Measurements from ENCODE around the gene KLF6.

The KLF6 gene

DNA sequence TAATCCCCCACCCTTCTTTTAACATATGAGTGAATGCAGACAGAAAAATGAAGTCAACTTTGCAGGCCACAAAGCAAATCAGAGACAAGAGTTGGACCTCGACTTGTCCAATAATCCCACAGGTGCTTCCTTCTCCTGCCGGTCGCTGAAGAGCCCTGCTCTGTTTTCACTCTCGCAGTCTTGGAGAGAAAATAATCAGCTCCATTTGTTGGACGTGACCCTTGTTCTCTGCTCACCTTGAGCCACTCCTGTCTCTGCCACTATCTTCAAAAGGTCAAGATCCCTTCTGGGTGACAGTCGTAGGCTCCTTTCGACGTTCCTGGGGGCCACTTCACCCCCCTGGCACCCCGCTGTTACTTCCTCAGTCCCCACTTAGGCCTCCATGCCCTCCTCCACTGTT, 2.8 kb upstream of the KLF6 start:
- no peak for DNase-seq (ENCODE audit: low spot score)

DNA sequence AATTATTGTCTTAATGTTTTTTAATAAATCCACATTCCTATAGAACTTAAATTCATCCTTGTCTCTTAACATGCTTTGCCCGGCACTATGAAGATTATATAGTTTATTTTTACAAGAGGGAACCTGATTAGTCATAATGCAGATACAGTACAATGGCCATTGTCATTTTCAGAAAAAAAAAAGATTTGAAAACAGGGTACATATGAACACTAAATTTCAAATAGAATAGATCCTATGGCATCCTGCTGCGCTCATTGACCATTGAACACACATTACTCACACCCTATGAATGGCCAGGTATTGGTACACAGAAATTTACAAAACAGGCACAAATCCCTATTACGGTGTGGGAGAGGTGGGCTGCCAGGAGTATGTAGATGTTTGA, 2.0 kb upstream of the KLF6 start:
- no peak for DNase-seq (ENCODE audit: low spot score)

DNA sequence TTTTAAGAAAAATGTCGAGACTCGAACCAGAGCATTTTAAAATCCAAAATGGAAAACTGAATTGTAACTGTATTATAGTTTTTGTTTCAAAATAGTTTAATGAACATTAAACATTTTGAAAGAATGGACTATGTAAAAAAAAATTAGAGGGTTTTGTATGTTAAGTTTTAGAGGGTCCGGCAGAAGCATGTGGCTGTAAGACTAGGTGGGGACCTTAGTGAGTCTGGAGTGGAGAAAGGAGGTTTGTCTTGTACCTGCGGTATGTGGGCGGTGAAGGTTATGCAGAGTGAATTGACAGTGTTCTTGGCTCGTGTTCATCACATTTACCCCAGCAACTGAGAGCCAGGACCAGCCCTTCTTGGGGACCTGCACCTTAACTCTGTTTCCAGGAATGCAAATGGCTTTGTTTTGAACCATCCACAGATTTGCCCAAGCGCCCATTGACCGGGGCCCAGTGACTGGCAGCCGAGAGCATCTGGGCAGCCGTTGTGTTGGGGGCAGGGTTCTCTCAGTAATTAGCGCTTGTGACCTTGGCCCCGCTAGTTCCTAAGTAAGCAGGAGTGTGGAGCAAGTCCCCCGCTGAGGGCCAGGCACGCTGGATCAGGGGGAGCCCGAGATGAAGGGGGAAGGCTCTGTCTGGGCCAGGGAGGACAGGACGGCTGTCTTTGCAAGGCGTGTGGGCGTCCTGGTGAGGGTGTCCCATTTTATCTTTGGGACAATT, 1.4 kb upstream of the KLF6 start:
- DNase-seq (ENCODE audit: low spot score): no peak

DNA sequence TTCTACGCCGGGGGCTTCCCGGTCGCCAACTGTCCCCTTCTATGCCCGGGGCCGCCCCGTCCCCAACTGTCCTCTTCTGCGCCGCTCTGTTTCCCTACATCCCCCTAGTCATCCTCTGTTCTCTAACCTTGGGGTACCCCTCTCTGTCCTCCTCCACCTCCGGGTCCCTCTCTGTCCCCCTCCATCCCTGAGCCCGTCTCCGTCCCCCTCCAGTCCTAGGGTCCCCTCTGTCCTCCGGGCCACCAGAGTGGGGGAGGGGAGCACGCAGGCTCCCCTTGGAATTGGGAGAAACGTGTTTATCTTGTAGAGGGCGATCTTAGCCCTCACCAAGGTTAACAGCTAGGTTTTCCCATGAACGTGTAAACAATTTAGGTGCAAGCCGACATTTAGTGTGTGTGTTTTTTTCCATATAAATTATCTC, 852 bp upstream of the KLF6 start:
- DNase-seq (ENCODE audit: low spot score): no peak

DNA sequence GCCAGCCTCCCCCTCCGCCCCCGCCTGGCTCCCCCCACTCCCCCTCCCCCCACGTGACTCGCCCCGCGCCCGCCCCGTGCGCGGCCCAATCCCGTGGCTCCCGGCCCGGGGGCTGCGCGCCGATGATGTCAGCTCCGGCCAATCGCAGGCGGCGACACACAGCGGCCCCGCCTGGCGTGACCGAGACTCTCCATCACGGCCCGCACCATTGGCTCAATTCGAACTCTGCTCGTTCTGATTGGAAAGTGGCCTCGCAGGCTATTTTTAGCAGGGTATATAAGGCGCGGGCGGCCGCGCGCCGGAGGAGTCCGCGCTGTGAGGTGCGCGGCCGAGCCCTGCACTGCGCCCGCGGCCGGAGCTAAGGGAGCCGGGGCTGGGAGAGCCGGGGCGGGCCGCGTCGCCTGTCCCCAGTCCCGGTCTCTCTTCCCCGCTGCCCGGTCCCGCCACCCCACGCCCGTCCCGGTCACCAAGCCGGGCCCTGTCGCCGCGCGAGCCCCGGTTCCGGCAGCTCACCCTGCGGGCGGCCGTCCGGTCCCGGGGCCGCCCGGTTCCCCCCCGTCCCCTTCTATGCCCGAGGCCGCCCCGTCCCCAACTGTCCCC, 342 bp upstream of the KLF6 start:
- peak; percentile 100 for DNase-seq (ENCODE audit: low spot score)

DNA sequence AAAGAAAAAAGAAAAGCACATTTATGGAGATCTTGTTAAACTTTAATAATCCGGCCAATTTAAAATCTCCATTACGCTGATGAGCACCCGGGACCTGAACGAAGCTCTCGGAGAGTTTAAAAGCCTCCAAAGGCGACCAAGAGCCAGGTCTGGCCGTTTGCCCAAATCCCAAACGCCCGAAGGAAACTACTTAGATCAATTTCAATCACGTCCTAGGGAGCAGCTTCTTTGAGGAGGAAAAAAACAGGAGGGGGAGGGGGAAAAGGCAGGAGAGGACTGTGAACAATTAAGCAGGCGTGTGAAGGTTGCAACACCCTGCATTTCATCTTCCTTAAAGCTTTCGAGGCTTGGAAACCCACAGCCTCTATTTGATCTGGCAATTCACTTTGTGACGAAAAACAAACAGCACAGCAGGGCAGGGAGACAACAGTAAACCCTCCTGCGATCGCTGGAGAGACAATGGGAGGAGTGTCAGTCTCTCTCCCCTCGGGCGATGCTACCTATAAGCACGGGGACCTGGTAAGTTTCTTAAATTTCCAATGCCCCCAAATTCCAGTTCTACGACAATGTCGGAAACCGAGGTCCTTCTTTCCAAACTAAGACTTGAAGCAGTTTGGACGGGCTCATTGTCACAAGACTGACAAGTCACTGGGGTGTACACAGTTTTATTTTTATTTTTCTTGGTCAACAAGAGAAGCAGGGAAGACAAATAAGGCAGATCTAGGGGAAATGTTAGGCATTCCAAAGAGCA, 1.2 kb downstream of the KLF6 start:
- DNase-seq (ENCODE audit: low spot score): no peak

DNA sequence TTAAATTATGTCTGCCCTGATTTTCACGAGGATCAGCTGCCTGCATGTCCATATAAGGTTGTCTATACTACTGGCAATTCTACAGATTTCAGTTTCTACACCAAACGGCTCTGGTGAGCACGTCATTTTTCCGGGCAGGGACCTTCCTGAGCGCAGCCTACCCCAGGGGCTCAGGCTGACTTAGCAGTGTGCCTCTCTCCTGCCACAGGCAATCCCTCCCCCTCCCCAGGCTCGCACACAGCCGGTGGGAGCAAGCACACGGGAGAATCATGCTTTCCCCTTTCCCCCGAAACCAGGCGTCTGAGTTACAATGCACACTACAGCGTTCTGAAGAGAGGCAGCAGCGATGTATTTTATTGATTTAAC, 1.7 kb downstream of the KLF6 start:
- peak; percentile 85 for DNase-seq (ENCODE audit: low spot score)

DNA sequence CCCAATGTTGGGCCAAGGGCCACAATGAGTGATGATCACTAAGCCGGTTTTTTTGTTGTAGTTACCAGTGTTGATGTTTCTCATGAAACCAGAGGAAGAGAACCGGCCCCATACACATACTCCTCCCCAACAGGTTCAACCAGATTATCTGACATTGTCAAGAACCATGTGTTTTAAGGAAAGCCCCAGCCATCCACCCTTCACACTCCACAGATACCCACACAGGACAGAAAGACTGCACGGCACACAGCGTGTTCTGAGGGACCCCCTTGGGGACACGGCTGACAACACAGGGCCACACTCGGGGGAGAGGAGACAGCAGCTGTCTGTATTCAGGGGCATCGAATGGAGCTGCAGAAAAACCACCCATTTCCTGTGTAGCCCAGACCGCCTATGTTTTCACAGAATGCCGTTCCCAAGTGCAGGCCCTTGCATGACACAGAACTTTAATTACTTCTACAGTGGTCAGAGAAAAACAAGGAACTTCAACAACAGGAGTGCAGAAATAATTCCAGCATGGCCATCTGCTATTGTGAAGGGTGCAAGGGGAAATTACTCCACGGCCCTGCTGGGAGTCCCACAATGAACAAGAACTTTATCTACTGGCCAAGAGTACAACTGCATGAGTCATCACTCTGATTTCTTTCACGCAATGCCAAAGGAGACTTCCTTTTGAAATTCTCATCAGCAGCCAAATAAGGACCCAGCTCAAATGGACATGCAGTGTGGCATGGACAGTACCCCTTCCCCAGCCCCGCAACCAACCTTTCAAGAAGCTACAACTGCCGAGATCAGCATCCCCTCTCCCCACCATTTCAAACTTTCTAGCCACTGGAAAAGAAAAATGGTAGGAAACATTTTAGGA, 2.3 kb downstream of the KLF6 start:
- DNase-seq (ENCODE audit: low spot score): peak; percentile 77

DNA sequence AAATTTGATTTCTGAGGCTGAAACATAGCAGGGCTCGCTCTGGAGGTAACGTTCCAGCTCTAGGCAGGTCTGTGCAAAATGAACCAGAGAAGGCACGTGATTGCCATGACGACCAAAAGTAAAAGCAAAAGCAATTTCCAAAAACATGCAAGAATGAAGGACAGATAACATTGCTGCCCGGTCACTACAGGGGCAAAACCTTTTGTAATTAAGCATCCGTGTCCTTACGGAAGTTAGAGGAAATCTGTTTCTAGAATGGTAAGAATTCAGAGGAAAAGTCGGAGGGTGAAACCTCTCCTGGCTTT, 2.9 kb downstream of the KLF6 start:
- no peak for DNase-seq (ENCODE audit: low spot score)

DNA sequence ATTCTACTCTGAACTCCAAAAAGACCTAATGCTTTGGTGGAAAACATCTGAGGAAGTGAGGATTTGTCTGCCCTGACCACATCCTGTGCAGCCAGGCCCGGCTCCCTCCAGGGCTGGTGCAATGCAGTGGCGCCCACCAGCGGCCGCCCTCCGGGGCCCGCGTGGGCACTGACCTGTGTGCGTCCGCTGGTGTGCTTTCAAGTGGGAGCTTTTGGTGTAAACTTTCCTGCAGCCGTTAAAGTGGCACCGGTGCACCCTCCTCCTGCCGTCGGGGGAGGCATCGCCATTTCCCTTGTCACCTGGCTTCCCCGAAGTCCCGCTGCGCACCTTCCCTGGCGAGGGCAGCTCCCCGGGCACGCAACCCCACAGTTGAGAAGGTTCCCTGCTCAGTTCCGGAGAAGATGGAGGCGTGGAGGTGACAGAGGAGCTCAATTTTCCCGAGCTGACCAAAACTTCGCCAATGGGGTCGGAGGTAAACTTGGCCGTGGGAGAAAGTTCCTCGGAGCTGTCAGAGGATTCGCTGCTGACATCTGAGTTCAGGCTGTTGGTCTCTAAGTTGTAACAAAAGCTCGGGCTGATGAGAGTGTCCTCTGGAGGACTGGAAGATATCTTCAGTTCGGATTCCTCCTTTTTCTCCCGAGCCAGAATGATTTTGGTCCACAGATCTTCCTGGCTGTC, 3.4 kb downstream of the KLF6 start:
- DNase-seq (ENCODE audit: low spot score): peak; percentile 57

DNA sequence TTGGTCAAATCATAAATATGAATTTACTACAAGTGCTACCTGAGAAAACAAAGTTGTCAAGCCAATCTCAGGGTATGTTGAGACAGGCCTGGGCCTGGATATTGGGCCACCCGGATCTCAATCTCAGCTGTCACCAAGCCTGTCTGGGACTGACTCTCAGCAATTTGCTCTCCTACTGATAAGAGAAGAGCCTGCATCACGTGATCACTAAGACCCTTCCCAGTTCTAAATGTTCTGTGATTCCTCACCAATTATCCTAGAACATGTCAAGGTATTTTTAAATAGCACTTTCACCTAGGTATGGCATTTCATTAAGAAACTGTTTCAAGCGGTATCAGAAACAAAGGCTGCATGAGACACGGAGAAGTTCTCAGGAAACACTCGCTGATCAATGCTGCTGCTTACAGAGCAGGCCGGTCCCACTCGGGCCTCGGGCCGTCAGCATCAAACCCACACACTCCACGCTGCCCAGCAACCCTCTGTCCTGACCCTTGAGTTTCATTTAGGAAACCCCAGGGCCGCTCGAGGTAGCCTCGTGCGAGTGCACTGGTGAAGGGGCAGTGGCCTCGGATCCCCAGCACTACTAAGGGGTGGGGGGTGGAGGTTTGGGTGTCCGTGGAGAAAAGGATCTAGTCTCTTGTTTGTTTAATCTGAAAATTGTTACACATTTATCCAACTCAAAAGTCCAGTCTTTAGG, 4.1 kb downstream of the KLF6 start:
- DNase-seq (ENCODE audit: low spot score): no peak

DNA sequence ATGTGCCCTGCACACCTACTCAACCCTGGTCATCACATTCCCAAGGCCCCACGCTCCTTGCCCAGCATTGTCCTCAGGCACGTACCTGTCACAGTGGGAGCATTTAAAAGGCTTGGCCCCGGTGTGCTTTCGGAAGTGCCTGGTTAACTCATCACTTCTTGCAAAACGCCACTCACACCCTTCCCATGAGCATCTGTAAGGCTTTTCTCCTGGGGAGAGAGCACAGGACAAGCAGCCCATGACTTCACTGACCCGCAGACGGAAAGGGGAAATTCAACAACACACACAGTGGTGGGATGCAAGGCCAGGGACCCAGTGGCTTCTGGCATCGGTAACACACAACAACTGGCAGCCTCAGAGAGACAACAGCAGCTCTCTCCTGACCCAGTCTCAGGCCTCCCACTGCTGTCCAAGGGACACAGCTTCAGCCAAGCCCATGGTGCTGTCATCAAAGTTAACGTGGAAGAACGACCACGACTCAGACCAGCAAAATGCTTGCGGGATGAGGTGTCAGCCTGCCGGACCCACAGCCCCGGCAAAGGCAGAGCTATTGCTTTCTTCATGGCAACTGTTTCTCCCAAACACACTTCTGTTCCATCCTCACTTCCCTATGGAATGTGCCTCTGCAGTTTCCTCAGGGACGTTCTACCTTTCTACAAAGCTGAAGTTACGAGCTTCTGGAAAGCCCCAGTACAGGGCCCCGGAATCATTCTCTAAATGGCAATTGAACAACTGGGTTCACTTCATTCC, 4.8 kb downstream of the KLF6 start:
- no peak for DNase-seq (ENCODE audit: low spot score)

DNA sequence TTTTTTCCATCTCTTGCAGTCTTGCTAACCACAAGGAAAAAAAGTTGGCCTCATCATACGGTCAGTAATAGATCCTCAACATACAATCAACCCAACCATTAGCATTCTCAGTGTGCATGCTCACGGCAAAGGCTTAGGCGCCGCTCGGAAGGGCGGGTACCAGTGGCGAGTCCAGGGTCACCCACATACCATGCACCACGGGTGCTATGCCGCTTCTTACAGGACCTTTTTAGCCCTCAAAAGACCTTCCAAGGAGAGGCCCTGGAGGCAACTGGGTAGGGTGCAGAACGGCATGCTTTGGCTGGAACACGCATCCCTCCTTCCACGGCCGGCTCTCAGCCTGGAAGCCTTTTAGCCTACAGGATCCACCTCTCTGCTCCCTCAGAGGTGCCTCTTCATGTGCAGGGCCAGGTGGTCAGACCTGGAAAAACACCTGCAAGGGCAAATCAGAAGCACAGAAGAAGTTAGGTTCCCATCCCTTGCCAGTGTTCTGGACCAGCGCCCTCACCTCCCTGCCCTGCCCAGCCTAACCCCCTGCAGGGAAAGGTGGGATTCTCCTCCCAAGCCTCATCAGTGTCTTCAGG, 5.8 kb downstream of the KLF6 start:
- DNase-seq (ENCODE audit: low spot score): no peak

DNA sequence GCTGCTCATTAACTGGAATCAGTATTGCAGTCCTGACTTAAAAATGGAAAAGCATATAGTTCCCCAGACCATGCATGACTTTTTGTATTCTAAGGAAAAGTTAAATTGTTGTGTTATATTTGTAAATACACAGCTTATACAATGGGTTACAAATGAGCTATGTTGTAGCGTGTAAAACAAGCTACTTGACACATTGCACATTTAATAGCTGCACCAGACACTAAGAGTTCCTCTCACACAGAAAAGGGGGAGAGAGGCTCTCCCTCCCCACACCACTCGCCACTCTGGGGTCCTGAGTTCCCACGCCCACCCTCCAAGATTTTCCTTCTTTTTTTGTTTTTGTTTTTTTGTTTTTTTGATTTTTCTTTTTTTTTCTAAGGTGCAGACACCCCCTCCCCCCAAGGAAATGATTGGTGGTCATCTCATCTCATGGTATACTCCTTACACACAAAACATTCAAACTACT, 6.3 kb downstream of the KLF6 start:
- DNase-seq (ENCODE audit: low spot score): no peak

DNA sequence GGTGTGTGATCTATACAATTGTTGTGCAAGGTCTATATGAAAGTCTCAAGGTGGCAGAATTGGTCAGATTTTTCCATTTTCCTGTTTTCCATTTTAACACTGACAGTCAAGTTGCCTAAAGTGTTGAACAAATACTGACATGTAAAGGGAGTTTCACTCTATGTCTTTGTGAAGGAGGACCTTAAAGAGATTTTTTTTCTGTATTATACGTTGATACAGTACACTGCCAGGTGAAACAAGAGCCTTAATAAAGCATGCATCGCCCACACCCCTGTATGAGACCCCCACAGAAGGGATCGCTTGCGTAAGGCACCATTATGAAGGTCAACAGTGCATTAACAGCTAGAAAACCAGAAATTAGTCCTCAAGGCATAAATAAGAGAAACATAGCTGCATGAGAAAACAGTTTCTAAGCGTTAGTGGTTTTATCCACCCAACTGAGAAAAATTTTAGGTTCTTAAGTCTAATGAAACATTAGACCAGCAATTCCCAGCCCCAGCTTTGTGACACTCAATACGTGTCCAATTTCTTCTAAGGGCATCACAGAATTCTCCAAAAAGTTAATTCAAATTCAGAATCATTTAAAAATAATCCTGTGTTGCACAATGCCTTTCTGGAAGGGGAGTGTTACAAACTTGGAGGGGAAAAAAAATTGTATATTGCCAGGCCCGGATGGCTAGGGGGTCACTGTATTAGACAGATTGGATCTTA, 6.9 kb downstream of the KLF6 start:
- no peak for DNase-seq (ENCODE audit: low spot score)

DNA sequence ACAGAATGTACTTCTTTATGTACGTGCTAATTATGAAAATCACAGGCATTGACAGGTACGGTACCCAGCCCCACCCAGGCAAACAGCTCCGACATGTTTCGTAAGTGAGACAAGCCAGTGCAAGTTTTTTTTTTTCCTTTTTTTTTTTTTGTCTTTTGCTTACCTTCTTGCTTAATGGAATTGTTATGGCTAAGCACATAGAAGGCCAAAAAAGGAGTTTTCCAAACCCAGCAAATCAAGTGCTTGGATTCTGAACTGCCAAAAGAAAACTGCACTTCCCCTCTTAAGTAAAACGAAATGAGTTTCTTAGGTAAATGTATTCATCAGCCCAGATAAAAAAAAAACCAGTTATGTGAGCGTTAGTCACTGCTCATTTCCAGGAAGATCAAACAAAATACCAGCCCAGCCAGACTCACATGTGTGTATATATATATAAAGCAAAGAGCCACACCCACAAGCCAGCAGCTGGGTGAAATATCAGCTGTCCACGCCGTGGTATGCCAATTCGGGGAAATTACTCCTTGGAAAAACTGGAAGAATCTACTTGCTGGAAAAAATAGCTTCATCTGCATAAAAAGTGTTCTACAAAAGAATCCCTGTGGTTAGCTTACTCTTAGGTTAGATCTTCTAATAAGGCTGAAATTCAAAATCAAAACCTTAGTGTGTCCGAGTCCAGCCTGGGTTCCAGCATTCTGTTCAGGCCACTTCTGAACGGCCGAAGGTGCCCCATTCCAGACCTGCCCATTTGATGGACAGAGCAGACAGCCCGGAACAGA, 8.0 kb downstream of the KLF6 start:
- peak; percentile 72 for DNase-seq (ENCODE audit: low spot score)

DNA sequence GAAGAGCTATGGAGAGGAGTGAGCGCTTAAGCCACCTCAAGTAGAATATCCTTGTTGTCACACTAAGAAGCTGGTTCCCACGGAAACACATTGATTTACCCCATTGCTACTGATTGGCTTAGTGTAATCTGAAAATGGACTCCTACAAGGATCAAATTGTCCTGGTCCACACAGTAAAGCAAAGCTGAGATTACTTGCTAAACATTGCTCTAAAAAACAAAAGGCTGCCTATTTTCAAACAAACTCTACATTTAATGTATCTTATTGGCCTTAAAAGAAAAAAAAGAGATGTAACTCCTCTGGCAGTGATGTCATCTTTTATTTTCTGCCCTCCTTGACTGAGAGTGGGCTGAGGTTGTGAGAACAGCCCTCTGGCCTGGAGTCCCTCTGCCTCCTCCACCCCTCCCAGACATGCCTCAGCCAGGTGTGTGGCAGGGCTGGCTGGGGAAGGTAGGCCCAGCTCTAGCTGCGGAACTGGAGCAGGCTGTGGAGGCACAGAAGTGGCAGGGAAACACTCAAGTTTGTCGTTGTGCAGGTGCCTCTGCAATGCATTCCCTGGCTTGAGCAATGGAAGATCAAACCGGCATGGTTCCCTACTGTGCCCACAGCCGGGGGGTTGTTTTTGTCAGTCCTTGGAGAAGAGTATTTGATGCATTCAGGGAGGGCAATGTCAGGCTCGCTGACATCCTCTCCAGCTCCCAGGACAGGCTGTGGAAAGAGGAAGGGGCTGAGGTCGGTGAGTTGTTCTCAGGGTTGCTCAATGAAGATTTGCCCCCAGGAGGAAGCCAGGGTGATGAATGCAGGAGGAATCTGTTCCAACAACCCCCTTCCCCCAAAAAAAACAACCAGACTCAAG, 9.1 kb downstream of the KLF6 start:
- DNase-seq (ENCODE audit: low spot score): no peak

Measured in activated CD4-positive, alpha-beta T cell treated with anti-CD3 and anti-CD28 coated beads, Interleukin-2, Interleukin-4, amounts not matched to agents 100 ng/mL and 50 ng/mL, durations not matched to agents 16 hours and 8 hours (primary cell).